GM10266 (cell line): ENCODE data around the gene ERVK3-1.

Source experiments
- DNase-seq: peaks from one replicate; pipeline ENCODE4 v3.0.0; 2012; ENCODE audit errors: extremely low spot score
- TF ChIP-seq, protein P1 (sequence below): IDR thresholded peaks from 2 replicates; pipeline ENCODE4 v1.5.1; 2012; ENCODE audit warnings: mild to moderate bottlenecking, low read depth; ENCODE audit not compliant: control insufficient read depth, insufficient read depth; ENCODE audit errors: missing control alignments

ERVK3-1 gene

DNA sequence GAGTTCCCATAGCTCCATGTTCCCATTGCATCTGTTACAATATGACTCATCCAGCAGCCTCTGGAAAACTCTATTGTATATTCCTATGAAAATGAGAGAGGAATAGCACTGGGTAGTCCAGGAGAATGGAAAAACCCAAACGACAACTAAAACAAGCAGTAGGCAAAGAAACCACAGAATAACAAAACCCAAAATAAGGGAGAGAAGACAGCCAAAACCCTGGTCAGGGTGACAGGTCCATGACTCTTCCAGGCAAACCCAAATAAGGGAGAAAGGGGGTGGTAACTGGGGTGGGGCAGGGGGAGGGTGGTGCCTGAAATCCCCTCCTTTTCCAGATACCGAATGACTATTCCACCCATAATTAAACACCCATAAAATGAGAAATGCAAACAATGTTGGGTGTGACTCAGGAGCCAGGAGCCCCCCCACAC, 30.4 kb upstream of the ERVK3-1 start:
- TF ChIP-seq, protein P1, sequence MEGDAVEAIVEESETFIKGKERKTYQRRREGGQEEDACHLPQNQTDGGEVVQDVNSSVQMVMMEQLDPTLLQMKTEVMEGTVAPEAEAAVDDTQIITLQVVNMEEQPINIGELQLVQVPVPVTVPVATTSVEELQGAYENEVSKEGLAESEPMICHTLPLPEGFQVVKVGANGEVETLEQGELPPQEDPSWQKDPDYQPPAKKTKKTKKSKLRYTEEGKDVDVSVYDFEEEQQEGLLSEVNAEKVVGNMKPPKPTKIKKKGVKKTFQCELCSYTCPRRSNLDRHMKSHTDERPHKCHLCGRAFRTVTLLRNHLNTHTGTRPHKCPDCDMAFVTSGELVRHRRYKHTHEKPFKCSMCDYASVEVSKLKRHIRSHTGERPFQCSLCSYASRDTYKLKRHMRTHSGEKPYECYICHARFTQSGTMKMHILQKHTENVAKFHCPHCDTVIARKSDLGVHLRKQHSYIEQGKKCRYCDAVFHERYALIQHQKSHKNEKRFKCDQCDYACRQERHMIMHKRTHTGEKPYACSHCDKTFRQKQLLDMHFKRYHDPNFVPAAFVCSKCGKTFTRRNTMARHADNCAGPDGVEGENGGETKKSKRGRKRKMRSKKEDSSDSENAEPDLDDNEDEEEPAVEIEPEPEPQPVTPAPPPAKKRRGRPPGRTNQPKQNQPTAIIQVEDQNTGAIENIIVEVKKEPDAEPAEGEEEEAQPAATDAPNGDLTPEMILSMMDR, result no peak
- no peak for DNase-seq

GRCh38 chr19:58275564-58275963, 29.6 kb upstream of the ERVK3-1 start:
- TF ChIP-seq, protein P1, result no peak
- no peak for DNase-seq

GRCh38 chr19:58277197-58277596, 28.0 kb upstream of the ERVK3-1 start:
- no peak for DNase-seq
- TF ChIP-seq, protein P1, result no peak

DNA sequence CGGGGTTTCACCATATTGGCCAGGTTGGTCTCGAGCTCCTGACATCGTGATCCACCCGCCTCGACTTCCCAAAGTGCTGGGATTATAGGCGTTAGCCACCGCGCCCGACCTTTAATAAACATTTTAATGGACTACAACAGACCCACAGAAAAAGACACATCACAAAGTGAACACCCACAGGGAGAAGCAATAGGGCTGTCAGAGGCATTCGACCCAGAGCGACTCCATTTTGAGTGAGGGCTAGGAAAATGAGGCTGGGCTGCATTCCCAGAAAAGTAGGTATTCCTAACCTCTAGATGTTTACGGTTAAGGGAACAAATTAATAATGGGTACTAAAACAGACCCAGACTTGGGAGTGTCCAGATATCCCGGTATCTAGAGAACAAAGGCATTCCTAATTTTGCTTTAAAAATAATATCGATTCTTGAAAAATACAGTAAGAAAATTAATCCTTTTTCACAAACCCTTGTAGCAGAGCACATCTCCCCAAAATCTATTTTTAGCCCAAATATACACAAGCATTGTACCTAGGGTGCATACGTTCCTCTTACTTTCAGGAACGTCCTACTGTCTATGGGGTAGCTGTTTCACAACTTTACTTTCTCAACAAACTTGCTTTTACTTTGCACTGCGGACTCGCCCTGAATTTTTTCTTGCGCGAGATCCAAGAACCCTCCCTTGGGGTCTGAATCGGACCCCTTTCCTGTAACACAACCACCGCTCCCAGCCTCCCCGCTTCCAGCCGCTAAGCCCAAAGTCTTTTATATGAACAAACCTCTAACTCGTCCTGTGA, 27.2 kb upstream of the ERVK3-1 start:
- DNase-seq, result no peak
- TF ChIP-seq, protein P1, result no peak

- DNase-seq, result peak; percentile 97
- TF ChIP-seq, protein P1, result no peak
Measured at GRCh38 chr19:58278541-58279041, 26.6 kb upstream of the ERVK3-1 start, which contains the start of gene ZNF8. TSS of gene ZNF8 (plus strand) at chr19:58278955. CDS start at chr19:58279082, 127 bp downstream.

- TF ChIP-seq, protein P1, result no peak
Measured at GRCh38 chr19:58279042-58279924, 25.9 kb upstream of the ERVK3-1 start.

DNA sequence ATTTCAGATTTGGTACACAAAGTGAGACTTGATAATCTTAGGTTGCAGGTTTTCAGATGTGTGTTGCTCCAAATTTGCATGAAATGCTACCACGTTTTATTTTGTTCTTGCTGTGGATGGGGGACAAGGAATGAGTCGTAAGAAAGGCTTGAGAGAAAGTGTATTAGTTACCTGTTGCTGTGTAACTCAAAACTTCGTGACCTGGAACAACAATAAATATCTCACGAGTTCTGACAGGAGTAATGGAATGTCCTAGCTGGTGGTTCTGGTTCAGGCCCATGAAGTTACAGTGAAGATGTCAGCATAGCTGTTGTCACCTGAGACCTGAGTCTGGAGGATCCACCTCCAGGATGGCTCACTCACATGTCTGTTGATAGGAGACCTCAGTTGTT, 25.3 kb upstream of the ERVK3-1 start:
- TF ChIP-seq, protein P1, result no peak
- DNase-seq, result no peak

More at GRCh38 chr19:58279042-58279924, 25.9 kb upstream of the ERVK3-1 start:
- peak; percentile 32 for DNase-seq
